Retinal pigment epithelial cell (primary cell): ENCODE measurements around the gene ARHGAP19.

ENCODE experiments used
- DNase-seq: peaks from one replicate; pipeline ENCODE4 v3.0.0-alpha.2; 2010; ENCODE audit warnings: low read depth
- H3K4me3 ChIP-seq: 2 replicates; pipeline ENCODE4 v1.5.1; 2011; ENCODE audit warnings: mild to moderate bottlenecking, low read length, control low read depth, moderate library complexity
- CTCF ChIP-seq: conservative IDR thresholded peaks from 2 replicates; pipeline ENCODE4 v1.5.1; 2011; ENCODE audit warnings: low read depth, low read length, control low read depth, inconsistent platforms

Gene ARHGAP19

GRCh38 chr10:97183314-97183713 is 109.1 kb downstream of the ARHGAP19 start:
- H3K4me3 ChIP-seq = no peak overlapping the region
- no peak for DNase-seq
- no peak for TF ChIP-seq CTCF

- no peak for TF ChIP-seq CTCF
- no peak overlapping the region for H3K4me3 ChIP-seq
- no peak for DNase-seq
Observed at GRCh38 chr10:97182288-97182990, 110.0 kb downstream of the ARHGAP19 start.

- TF ChIP-seq CTCF = no peak
- no peak for DNase-seq
- no peak overlapping the region for H3K4me3 ChIP-seq
Observed at GRCh38 chr10:97180986-97181385, 111.5 kb downstream of the ARHGAP19 start.

GRCh38 chr10:97180363-97180755 is 112.1 kb downstream of the ARHGAP19 start:
- TF ChIP-seq CTCF = no peak
- DNase-seq = no peak
- H3K4me3 ChIP-seq = no peak overlapping the region

GRCh38 chr10:97179731-97180362 is 112.6 kb downstream of the ARHGAP19 start:
- DNase-seq = no peak
- no peak overlapping the region for H3K4me3 ChIP-seq
- TF ChIP-seq CTCF = peak; percentile 38

GRCh38 chr10:97179311-97179710 is 113.1 kb downstream of the ARHGAP19 start:
- no peak overlapping the region for H3K4me3 ChIP-seq
- TF ChIP-seq CTCF = no peak
- no peak for DNase-seq

GRCh38 chr10:97178074-97178473 is 114.4 kb downstream of the ARHGAP19 start:
- DNase-seq = no peak
- no peak for TF ChIP-seq CTCF
- no peak overlapping the region for H3K4me3 ChIP-seq
